NCI-H1105 (cell line): ENCODE data around the gene MSRB1.
"Not testable (repeated sequence)": the region's sequence is repeated elsewhere in the genome, so short reads cannot be mapped to it uniquely, and the experiment has no call there.

Source experiments
- DNase-seq: peaks from one replicate; lab custom pipeline; 2025; lab: John Stamatoyannopoulos, UW

MSRB1 gene

DNA sequence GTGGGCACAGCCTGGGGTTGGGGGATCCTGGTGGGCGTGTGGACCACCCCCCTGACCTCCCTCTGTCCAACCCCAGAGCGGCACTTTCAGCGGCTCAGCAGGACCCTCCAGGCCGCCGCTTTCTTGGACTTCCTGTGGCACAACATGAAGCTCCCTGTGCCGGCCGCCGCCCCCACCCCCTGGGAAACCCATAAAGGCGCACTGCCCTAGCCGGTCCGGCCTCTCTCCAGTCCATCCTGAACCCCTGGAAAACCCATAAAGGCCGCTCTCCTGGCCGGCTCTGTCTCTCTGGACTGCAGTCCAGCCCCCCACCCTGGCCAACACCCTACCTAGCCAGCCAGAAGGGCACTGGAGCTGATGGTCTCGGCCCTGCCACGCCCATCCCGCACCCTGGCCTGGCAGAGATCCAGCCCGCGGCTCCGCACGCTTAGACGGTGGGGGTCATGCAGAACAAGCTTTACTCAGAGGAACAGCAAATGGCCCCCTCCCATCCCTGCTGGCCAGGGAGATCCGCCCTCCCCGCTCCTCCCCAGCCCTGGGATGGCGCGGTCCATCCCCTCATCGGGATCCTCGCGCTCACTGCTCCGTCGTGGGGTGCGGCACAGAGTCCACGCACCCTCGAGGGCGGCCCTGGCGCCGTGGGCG lies 35.6 kb upstream of the MSRB1 start:
- no peak for DNase-seq

DNA sequence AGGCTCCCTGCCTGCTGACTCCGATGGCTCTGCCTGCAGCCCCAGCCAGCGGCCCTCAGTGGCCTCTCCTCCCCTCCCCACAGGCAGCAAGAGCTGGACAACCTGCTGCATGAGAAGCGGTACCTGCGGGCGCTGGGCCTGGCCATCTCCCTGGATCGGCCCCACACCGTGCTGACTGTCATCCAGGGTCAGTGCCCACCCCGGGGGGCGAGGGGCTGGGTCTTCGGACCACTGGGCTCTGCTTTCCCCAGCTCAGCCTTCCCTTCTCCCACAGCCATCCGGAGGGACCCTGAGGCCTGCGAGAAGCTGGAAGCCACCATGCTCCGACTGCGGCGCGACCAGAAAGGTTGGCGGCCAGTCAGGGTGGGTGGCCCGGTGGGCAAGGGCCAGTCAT lies 34.9 kb upstream of the MSRB1 start:
- DNase-seq: no peak

DNA sequence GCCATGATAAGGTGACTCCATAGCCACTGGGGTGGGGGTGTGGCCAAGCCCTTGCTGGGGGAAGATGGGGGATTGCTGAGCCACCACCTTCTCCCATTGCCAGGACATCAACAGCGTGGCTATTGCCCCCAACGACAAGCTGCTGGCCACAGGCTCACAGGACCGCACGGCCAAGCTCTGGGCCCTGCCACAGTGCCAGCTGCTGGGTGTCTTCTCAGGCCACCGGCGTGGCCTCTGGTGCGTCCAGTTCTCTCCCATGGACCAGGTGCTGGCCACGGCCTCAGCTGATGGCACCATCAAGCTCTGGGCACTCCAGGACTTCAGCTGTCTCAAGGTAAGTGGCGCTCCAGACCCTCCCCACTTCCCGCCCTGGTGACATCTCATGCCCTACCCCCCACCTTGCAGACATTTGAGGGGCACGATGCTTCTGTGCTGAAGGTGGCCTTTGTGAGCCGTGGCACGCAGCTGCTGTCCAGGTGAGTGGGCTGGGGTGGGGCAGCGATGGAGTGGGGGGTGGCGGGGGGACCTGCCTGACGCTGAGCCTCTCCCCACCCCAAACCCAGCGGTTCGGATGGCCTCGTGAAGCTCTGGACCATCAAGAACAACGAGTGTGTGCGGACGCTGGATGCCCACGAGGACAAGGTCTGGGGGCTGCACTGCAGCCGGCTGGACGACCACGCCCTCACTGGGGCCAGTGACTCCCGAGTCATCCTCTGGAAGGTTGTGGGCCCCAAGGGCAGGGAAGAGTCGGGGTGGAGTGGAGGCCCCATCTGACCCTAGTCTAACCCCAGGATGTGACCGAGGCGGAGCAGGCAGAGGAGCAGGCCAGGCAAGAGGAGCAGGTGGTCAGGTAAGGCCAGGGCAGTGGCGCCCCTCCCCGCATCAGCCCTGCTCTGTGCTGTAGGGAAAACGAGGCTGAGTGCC lies 34.2 kb upstream of the MSRB1 start:
- no peak for DNase-seq

DNA sequence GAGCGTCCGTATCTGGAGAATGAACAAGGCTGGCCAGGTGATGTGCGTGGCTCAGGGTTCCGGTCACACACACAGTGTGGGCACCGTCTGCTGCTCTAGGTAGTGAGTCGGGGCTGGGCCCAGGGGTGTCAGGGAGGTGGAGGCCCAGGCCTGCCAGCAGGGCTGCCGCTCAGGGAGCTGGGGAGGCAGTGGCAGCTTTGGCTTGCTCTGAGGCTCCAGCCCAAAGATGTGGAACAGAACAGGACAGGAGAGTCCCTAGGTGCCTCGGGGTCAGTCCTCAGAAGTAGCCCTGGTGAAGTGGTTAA lies 33.2 kb upstream of the MSRB1 start:
- no peak for DNase-seq

DNA sequence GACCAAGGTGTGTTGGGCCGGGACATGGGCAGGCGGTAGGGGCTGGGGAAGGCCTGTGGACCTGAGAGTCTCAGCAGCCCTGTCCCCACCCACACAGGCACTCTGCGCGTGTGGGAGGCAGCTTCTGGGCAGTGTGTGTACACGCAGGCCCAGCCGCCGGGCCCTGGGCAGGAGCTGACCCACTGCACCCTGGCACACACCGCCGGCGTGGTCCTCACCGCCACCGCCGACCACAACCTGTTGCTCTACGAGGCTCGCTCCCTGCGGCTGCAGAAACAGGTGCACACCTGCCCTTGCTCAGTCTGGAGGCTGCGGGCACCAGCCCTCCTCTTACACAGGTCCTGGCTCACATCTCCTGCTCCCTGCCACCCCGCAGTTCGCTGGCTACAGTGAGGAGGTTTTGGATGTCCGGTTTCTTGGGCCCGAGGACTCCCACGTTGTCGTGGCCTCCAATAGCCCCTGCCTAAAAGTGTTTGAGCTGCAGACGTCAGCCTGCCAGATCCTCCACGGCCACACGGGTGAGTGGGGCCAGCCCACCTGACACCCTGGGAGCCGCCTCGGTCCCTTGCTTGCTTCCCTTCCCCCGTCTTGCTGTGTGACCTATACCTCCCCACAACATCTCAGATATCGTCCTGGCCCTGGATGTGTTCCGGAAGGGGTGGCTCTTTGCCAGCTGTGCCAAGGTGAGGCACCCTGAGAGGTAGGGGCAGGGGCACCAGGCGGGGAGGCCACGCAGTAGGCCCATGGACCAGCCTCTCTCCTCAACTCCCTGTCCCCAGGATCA lies 32.6 kb upstream of the MSRB1 start:
- DNase-seq: no peak

DNA sequence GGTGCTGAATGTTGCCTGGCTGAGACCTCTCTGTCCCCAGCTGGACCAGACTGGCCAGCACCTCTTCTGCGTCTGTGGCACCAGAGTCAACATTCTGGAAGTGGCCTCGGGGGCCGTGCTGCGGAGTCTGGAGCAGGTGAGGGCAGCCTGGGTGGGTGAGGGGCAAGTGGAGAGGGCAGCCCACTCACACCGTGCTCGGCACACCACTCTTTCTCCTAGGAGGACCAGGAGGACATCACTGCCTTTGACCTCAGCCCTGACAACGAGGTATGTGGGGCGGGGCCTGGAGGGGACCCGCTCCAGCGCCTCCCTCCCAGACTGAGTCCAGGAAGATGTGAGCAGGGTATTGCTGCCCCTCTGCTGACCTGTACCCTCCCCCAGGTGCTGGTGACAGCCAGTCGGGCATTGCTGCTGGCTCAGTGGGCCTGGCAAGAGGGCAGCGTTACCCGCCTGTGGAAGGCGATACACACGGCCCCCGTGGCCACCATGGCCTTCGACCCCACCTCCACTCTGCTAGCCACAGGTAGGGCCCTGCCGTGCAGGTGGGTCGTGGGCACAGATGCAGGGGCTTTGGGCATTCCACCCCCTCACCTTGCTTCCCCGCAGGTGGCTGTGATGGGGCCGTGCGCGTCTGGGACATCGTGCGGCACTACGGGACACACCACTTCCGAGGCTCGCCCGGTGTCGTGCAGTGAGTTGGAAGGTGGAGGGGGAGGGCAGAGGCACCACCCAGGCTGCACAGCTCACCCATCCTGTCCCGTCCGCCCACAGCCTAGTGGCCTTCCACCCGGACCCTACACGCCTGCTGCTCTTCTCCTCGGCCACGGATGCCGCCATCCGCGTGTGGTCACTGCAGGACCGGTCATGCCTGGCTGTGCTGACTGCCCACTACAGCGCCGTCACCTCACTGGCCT lies 31.4 kb upstream of the MSRB1 start:
- DNase-seq: no peak

DNA sequence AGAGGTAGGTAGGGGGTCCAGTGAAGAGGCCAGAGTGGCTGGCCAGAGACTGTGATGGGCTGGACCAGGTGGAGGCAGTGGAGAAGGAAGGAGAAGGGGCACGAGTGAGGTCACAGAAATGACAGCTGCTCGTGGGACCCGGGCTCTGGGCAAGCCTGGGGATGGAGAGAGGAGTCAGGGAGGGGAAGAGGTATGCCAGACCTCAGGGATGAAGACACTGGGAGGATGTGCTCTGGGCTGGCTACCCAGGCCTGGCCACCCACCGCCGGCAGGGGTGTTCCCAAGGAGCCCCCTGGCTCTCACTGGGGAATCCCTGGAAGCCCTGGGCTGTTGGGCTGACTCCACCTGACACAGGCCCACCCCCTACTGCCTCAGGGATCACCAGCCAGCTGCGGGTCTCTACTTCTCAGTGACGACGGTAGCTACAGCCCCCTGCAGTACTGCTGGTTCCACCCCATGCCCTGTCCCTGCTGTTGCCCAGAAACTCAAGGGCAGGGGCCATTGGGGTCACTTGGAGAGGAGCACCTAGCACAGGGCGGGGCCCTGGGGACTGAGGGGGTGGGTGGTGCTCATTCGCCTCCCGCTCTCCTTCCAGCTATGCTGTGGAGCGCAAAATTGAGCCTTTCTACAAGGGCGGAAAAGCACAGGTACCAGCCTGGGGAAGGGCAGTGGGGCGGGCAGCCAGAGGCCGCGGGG lies 30.6 kb upstream of the MSRB1 start:
- DNase-seq: no peak

DNA sequence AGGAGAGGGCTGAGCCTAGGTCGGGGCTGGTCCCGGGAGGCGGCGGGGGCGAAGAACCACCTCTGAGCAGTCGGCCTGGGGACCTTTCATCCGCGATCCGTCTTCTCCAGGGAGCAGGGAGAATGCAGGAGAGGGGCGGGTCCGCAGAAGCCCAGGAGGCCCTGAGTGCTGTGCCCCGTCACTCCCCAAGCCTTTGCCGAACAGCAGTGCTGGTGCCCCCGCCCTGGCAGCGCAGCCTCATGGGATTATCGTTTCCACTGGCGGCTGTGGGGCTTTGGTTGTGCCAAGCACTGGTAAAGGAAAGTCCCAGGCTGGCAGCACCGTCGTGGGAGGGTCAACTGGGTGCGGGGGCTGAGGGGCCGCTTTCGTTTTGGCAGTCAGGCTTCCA lies 29.5 kb upstream of the MSRB1 start:
- DNase-seq: no peak

DNA sequence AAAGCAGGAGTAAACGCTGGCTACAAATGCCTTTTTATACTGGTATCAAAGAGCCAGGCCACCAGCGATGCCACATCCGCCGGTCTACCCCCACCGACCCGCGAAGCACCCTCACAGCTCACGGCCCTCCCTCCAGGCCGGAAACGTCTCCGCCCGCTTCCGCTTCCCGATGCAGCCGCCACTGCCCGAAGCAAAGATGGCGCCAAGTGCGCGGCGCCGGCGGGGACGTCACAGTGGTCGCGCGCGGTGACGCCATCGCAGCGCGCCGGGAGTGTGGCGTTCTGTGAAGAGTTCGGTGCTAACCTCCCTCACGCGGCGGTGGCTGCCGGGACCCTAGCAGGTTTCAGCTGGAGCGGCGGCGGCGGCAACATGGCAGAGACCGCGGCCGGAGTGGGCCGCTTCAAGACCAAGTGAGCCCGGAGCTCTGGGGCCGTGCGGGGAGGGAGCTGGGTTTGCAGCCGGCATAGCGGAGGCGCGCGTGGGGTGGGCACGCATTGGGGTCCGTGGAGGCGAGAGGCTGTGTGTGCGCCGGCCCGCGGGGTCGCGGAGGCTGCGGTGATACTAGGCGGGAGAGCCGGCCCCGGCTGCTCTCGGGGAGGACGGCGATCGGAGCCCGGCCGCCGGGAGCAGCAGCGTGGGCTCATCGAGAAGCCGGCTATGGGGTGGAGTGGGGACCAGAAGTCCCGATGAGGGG lies 28.9 kb upstream of the MSRB1 start, which contains the start of gene TBL3:
TBL3 (plus strand) TSS at position 258 of the 694 bp plus-strand sequence; CDS start at position 370, 112 bp downstream.
- DNase-seq: peak; percentile 69

DNA sequence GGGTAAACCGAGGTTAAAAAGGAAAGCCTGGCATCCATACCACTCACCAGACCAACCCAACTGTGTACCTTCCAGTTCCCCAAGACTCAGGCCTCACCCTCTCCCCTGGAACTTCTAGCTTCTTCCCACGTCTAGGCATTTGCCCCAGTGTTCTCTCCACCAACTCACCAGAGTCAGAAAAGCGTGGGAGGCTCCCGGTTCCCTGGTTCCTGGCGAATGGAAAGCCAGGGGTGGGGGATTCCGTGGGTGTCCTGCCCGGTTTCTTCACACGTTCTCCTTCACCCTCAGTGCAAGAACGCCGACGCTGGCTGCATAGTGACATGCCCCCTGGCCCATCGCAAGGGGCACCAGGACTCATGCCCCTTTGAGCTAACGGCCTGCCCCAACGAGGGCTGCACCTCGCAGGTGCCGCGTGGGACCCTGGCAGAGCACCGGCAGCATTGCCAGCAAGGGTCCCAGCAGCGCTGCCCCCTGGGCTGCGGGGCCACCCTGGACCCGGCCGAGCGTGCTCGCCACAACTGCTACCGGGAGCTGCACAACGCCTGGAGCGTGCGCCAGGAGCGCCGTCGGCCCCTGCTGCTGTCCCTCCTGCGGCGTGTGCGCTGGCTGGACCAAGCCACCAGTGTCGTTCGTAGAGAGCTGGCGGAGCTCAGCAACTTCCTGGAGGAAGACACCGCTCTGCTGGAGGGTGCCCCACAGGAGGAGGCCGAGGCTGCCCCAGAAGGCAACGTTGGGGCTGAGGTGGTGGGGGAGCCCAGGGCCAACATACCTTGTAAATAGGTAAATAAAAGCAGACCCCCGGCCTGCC lies 25.4 kb upstream of the MSRB1 start:
- DNase-seq: no peak

DNA sequence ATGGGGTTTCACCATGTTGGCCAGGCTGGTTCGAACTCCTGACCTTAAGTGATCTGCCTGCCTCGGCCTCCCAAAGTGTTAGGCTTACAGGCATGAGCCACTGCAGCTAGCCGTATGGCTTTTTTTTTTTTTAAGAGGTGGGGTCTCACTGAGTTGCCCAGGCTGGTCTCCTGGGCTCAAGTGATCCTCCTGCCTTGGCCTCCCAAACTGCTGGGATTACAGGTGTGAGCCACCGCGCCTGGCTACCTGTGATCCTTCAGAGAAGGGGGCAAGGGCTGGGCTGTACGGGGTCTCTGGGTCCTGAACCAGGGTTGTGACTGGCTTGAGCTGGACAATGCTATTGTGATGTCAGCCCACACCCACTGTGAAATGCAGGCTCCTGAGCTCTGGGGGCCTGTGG lies 23.5 kb upstream of the MSRB1 start, which contains the start of gene RNF151:
RNF151 (plus strand) TSS at position 397 of the 400 bp plus-strand sequence. CDS start 26 bp downstream, outside the sequence.
- no peak for DNase-seq

DNA sequence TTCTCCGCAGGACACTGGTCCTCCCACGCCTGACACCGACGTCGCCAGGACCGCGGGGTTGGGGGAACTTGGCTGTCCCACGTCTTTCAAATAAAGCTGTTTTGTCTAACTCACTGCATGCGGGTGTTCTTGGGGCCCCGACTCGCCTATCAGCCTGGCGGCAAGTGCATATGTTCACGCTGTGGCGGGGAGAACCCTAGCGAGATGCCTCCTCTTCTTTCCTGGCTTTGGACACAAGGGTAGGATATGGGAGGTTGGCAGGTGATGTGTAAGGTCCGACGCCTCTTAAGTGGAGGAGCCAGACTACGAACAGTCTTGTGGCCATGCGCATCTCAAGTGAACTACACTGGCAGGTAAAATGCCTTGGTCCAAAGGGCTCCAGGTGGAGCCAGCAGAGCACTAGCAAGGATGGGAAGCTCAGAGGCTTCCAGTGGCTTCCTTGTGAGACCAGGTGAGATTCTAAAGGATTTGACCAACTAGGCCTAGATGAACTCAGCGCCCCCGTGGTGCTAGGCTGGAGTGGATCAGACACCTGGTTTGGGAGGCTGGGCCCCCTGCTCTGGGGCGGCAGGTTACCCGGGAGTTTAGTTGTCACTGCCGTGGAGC lies 22.5 kb upstream of the MSRB1 start:
- no peak for DNase-seq

DNA sequence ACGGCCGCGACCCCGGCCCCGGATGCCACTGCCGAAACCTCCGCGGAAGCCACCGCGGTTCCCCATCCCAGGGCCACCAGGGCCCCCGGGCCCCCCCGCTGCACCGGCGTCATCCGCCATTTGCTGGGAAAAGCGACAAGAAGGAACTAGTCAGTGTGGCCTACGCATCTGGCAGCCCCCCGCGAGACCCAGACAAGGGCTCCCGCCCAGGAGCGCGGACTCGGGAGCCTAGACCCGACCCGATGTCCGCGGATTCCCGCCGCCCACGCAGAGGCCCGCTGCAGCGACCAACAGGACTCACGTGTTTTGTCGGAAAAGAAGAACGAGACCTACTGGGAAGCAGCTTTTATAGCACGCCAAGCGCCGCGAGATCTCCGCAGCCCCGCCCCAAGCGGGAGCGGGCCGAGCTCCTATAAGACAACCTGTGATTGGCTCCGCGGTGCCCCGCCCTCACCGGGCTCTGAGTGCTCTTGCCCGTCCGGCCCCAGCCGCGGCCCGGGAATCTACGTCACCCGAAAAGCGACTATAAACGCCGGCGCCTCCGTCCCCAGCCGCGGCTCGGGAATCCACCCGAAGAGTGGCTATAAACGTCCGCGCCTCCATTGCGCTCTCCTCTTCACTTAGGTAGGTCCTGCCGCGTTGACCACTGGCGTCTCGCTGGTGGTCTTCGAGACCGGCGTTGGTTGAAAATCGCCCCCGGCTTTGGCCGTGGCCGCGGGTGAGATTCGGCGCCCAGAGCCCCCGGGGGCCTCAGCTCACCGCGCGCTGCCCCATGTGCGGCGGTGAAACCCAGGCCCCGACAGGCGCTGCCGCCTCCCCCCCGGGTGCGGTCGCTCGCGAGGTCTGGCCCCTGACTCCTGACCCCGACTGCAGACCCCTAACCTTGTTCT lies 21.8 kb upstream of the MSRB1 start, which contains the start of gene RPS2:
RPS2 (minus strand) TSS at position 321 of the 890 bp plus-strand sequence; CDS start at position 120, 201 bp downstream.
- DNase-seq: peak; percentile 85

DNA sequence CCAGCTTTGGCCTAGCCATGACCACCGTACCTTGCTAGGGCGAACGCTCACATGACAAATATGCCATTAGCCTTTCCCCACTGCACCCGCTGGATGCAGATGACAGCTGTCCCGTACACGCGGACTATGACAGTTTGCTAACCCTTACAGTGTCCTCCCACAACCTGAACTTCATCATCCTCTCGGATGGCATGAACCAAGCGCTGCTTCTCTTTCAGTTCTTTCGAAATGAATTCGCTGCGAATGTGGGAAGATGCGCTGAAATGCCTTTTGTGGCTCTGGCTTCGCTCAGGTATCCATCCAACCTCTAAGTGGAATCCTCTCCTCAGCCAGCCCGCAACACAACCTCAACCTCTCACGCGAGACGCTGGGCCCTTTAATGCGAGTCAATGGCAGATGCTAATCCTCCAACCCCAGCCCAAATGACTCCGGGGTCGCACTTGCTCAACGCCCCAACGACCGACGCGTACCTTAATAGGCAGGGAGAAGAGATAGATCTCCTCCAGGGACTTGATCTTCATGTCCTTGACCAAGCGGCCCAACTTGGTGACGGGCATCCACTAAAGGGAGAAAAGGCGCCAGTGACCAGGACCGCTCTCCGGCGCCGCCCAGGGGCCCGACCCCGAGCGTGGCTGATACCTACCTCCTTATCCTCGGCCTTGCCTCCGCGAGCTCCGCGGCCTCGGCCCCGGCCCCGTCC lies 21.0 kb upstream of the MSRB1 start:
- DNase-seq: no peak

DNA sequence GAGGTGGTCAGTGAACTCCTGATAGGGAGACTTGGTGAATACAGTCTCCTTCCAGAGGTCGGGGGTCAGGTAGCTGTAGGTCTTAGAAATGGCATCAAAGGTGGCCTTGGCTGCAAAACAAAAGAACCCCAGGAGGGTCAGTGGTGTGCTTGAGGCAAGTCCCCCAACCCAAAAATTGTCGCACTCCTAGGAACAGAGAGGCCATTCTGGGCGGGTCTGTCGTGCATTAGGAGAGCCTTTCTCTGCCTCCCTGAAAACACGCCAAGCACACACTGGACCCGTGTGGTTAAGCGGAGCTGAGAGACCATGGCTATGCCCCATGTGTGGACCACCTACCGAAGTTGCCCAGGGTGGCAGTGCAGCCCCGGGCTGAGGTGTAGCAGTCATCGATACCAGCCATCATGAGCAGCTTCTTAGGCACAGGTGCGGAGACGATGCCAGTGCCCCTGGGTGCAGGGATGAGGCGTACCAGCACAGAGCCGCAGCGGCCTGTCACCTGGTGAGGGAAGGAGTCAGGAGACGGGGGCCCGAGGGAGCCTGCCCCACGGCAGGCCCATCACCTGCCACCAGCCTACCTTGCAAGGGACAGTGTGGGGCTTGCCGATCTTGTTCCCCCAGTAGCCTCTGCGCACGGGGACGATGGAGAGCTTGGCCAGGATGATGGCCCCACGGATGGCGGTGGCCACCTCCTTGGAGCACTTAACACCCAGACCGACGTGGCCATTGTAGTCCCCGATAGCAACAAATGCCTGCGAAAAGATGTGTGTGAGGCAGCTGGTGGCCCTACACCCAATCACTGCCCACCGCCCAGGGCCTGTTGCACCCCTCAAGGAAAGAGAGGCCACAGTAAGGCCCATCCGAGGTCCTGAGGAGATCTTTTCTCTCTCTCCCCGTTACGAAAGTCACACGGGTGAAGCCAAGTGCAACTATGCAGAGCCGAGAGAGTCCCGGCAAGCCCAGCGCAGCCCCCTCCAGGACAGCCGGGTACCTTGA lies 19.5 kb upstream of the MSRB1 start:
- not testable (repeated sequence) for DNase-seq

DNA sequence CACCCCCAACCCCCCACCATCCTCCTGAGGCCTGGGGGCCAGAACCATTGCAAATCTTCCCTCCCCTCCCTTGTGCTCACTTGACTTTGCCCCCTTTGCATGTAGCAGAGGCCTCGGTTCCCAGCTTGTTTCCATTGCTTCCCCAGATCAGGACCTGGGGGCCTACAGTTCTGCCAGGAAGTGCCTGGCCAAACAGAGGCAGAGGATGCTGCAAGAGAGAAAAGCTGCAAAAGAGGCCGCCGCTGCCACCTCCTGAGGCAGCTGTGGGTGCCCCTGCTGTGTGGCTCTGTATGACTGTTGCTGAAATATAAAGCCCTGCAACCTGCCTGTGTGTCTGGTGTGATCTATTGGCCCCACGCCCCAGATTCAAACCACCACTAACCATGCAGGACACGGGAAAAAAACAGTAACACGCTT lies 18.7 kb upstream of the MSRB1 start:
- no peak for DNase-seq
